Mesodermal cell (in vitro differentiated cells): Measurements from ENCODE around the gene DGCR2. TPM values are rescaled to one million over a fixed set of nuclear protein-coding genes. Genes with fewer than 3 reads are reported as not detected.
"Not testable (repeated sequence)": the region's sequence is repeated elsewhere in the genome, so short reads cannot be mapped to it uniquely, and the experiment has no call there.

Source experiments
- H3K27ac ChIP-seq: 2 replicates; pipeline ENCODE4 v1.7.0; 2013; ENCODE audit warnings: mild to moderate bottlenecking, low read depth, low read length, moderate library complexity; ENCODE audit not compliant: severe bottlenecking
- H3K36me3 ChIP-seq: 2 replicates; pipeline ENCODE4 v1.7.1; 2013; ENCODE audit warnings: mild to moderate bottlenecking, low read length, moderate library complexity; ENCODE audit not compliant: control insufficient read depth, insufficient read depth
- H3K4me1 ChIP-seq: one replicate; pipeline ENCODE4 v1.7.1; 2013; ENCODE audit warnings: mild to moderate bottlenecking, low read length; ENCODE audit not compliant: insufficient read depth, control insufficient read depth, poor library complexity, severe bottlenecking
- H3K4me3 ChIP-seq: 2 replicates; pipeline ENCODE4 v1.7.0; 2013; ENCODE audit warnings: low read length, control low read depth, mild to moderate bottlenecking; ENCODE audit not compliant: insufficient read depth, poor library complexity, severe bottlenecking; ENCODE audit errors: extremely low read depth
- H3K9me3 ChIP-seq: 2 replicates; pipeline ENCODE4 v1.7.1; 2013; ENCODE audit warnings: mild to moderate bottlenecking, low read length, moderate library complexity; ENCODE audit not compliant: control insufficient read depth
- WGBS, 2 experiments: methylation state at CpG; one replicate each; pipeline ENCODE4 v1.1.5; 2013; ENCODE audit warnings: missing lambda C conversion rate in 2 of 2; ENCODE audit not compliant: insufficient coverage in 2 of 2; 5-methylcytosine and 5-hydroxymethylcytosine counted together
- polyA plus RNA-seq, 2 experiments: library from polyadenylated mRNA; stranded (reverse); fragments of 50-300 nt; gene quantifications; one replicate each; pipeline ENCODE4 v1.2.3, GENCODE V29; 2013

The DGCR2 gene
- 33.5 TPM for polyA plus RNA-seq (2013, experiment 1 of 2)
- polyA plus RNA-seq (2013, experiment 2 of 2), result 27.7 TPM

- no peaks in the 10 kb centered on the region for H3K9me3 ChIP-seq
- H3K4me1 ChIP-seq, result peaks cover 9% of the 10 kb centered on the region
- H3K36me3 ChIP-seq, result peaks cover 12% of the 10 kb centered on the region
- peak within 1 kb of the TSS; percentile 77 for H3K27ac ChIP-seq
- peak within 1 kb of the TSS; percentile 76 for H3K4me3 ChIP-seq
- 0 to 1% methylated on average over 49 to 57 of the region's 67 CpGs for WGBS, 2 experiments
These were observed at the start of gene DGCR2 for GRCh38 chr22:19122143-19122751. DGCR2 (minus strand) TSS chr22:19122412; CDS start chr22:19122206, 206 bp downstream.

GRCh38 chr22:19169947-19170318 lies 47.7 kb upstream of the DGCR2 start:
- H3K36me3 ChIP-seq, result peaks cover 13% of the 10 kb centered on the region
- WGBS, 2 experiments, result 80 to 89% methylated on average over 6 to 7 of the region's 7 CpGs
- no peak overlapping the region for H3K4me3 ChIP-seq
- H3K27ac ChIP-seq, result no peak overlapping the region
- H3K9me3 ChIP-seq, result no peaks in the 10 kb centered on the region
- H3K4me1 ChIP-seq, result peaks cover 32% of the 10 kb centered on the region

- no peaks in the 10 kb centered on the region for H3K9me3 ChIP-seq
- 14 to 19% methylated on average over 53 to 55 of the region's 58 CpGs for WGBS, 2 experiments
- H3K4me3 ChIP-seq, result peak overlapping the region; percentile 11
- peaks cover 25% of the 10 kb centered on the region for H3K4me1 ChIP-seq
- peaks cover 8% of the 10 kb centered on the region for H3K36me3 ChIP-seq
- H3K27ac ChIP-seq, result no peak overlapping the region
These were observed 47.1 kb upstream of the DGCR2 start for GRCh38 chr22:19169002-19169946.

- no peaks in the 10 kb centered on the region for H3K9me3 ChIP-seq
- no peak overlapping the region for H3K27ac ChIP-seq
- WGBS, 2 experiments, result 73 to 74% methylated on average over 14 to 17 of the region's 17 CpGs
- H3K36me3 ChIP-seq, result no peaks in the 10 kb centered on the region
- no peak overlapping the region for H3K4me3 ChIP-seq
- peaks cover 17% of the 10 kb centered on the region for H3K4me1 ChIP-seq
These were observed 46.1 kb upstream of the DGCR2 start for GRCh38 chr22:19168088-19168890.

- H3K4me3 ChIP-seq, result no peak overlapping the region
- peaks cover 8% of the 10 kb centered on the region for H3K4me1 ChIP-seq
- H3K27ac ChIP-seq, result no peak overlapping the region
- no peaks in the 10 kb centered on the region for H3K36me3 ChIP-seq
- no peaks in the 10 kb centered on the region for H3K9me3 ChIP-seq
- 72 to 73% methylated on average over 12 of the region's 13 CpGs for WGBS, 2 experiments
These were observed 45.1 kb upstream of the DGCR2 start for GRCh38 chr22:19167106-19167869.

- peaks cover 8% of the 10 kb centered on the region for H3K4me1 ChIP-seq
- no peaks in the 10 kb centered on the region for H3K9me3 ChIP-seq
- H3K4me3 ChIP-seq, result no peak overlapping the region
- WGBS, 2 experiments, result 78 to 87% methylated on average over 7 to 8 of the region's 8 CpGs
- H3K27ac ChIP-seq, result no peak overlapping the region
- H3K36me3 ChIP-seq, result no peaks in the 10 kb centered on the region
These were observed 44.2 kb upstream of the DGCR2 start for GRCh38 chr22:19166421-19166820.

GRCh38 chr22:19164425-19164824 lies 42.2 kb upstream of the DGCR2 start:
- Histone ChIP-seq H3K4me1 (peaks cover 4% of the 10 kb centered on the region), H3K27ac (no peak overlapping the region), H3K4me3 (no peak overlapping the region), H3K9me3 (no peaks in the 10 kb centered on the region), H3K36me3 (no peaks in the 10 kb centered on the region)
- 85 to 86% methylated on average over 2 to 3 of the region's 6 CpGs for WGBS, 2 experiments

- 91 to 97% methylated on average over 7 to 10 of the region's 11 CpGs for WGBS, 2 experiments
- not testable (repeated sequence) for H3K36me3 ChIP-seq
These were observed 36.4 kb upstream of the DGCR2 start for GRCh38 chr22:19158649-19159048.

GRCh38 chr22:19156109-19156508 lies 33.9 kb upstream of the DGCR2 start:
- not testable (repeated sequence) for H3K36me3 ChIP-seq, H3K4me1 ChIP-seq, H3K27ac ChIP-seq

More at GRCh38 chr22:19158649-19159048, 36.4 kb upstream of the DGCR2 start:
- not testable (repeated sequence) for H3K4me1 ChIP-seq, H3K4me3 ChIP-seq, H3K9me3 ChIP-seq, H3K27ac ChIP-seq

More at GRCh38 chr22:19156109-19156508, 33.9 kb upstream of the DGCR2 start:
- WGBS, 2 experiments, result 84 to 95% methylated on average over 4 to 9 of the region's 9 CpGs
- not testable (repeated sequence) for H3K4me3 ChIP-seq, H3K9me3 ChIP-seq
